ENCODE measurements around the gene MYO1H. TPM values are rescaled to one million over a fixed set of nuclear protein-coding genes. Genes with fewer than 3 reads are reported as not detected.

The MYO1H gene
- total and polyA plus RNA-seq, 4 donors: 0.06 to 0.15 (median 0.09) TPM; not detected in 1

- WGBS, 2 donors: 45 to 54% methylated on average over 9 of the region's 9 CpGs
- Histone ChIP-seq H3K27me3 (ENCODE audit: control insufficient read depth in 3 of 3, insufficient read depth in 3 of 3, low read length in 2 of 3) (peaks cover 0 to 62% (median 48%) of the 10 kb centered on the region in 3 donors), H3K27ac (ENCODE audit: low read depth in 1 of 2, low read length in 1 of 2) (no peak overlapping the region), H3K9me3 (ENCODE audit: control insufficient read depth in 4 of 4, insufficient read depth in 3 of 4, low read length in 3 of 4) (no peaks in the 10 kb centered on the region), H3K4me1 (ENCODE audit: control insufficient read depth in 5 of 5, insufficient read depth in 5 of 5, low read length in 5 of 5) (peaks cover 0 to 10% (median 5%) of the 10 kb centered on the region in 5 donors), H3K36me3 (ENCODE audit: control insufficient read depth in 4 of 4, insufficient read depth in 4 of 4, low read length in 4 of 4) (no peaks in the 10 kb centered on the region), H3K4me3 (no peak overlapping the region), H3K9ac (ENCODE audit: insufficient read depth in 1 of 2, low read length in 2 of 2) (no peak overlapping the region)
- no peak for TF ChIP-seq CTCF (IDR thresholded peaks at IDR 0.05; ENCODE audit: control extremely low read depth, extremely low read depth)
- ATAC-seq (ENCODE audit: insufficient read depth, low FRiP score) (no peak), DNase-seq (no peak)
These were observed 40.6 kb upstream of the MYO1H start for GRCh38 chr12:109307051-109307450.

GRCh38 chr12:109308534-109309380 lies 38.9 kb upstream of the MYO1H start, which contains the start of gene FOXN4:
TSS of gene FOXN4 (minus strand) at chr12:109309284. CDS start at chr12:109308321, 963 bp downstream.
- Histone ChIP-seq H3K36me3 (ENCODE audit: control insufficient read depth in 4 of 4, insufficient read depth in 4 of 4, low read length in 4 of 4) (no peaks in the 10 kb centered on the region), H3K9me3 (ENCODE audit: control insufficient read depth in 4 of 4, insufficient read depth in 3 of 4, low read length in 3 of 4) (no peaks in the 10 kb centered on the region), H3K27me3 (ENCODE audit: control insufficient read depth in 3 of 3, insufficient read depth in 3 of 3, low read length in 2 of 3) (peaks cover 0 to 61% (median 56%) of the 10 kb centered on the region in 3 donors), H3K9ac (ENCODE audit: insufficient read depth in 1 of 2, low read length in 2 of 2) (no peak within 1 kb of the TSS), H3K27ac (ENCODE audit: low read depth in 1 of 2, low read length in 1 of 2) (no peak within 1 kb of the TSS), H3K4me1 (ENCODE audit: control insufficient read depth in 5 of 5, insufficient read depth in 5 of 5, low read length in 5 of 5) (peaks cover 0 to 10% (median 5%) of the 10 kb centered on the region in 5 donors), H3K4me3 (peak within 1 kb of the TSS; percentile 13)
- no peak for TF ChIP-seq CTCF (IDR thresholded peaks at IDR 0.05; ENCODE audit: control extremely low read depth, extremely low read depth)
- peak in 2 of 3 donors; percentile 24 to 38 for DNase-seq
- WGBS, 2 donors: 7 to 8% methylated on average over 43 of the region's 43 CpGs
- no peak for ATAC-seq (ENCODE audit: insufficient read depth, low FRiP score)

GRCh38 chr12:109309381-109310246 lies 38.1 kb upstream of the MYO1H start:
- no peaks in the 10 kb centered on the region for H3K9me3 ChIP-seq (ENCODE audit: control insufficient read depth in 4 of 4, insufficient read depth in 3 of 4, low read length in 3 of 4)
- no peak overlapping the region for H3K27ac ChIP-seq (ENCODE audit: low read depth in 1 of 2, low read length in 1 of 2)
- WGBS, 2 donors: 1% methylated on average over 35 to 99 of the region's 99 CpGs
- no peaks in the 10 kb centered on the region for H3K36me3 ChIP-seq (ENCODE audit: control insufficient read depth in 4 of 4, insufficient read depth in 4 of 4, low read length in 4 of 4)
- peaks cover 0 to 10% (median 5%) of the 10 kb centered on the region in 5 donors for H3K4me1 ChIP-seq (ENCODE audit: control insufficient read depth in 5 of 5, insufficient read depth in 5 of 5, low read length in 5 of 5)
- peaks cover 0 to 63% (median 60%) of the 10 kb centered on the region in 3 donors for H3K27me3 ChIP-seq (ENCODE audit: control insufficient read depth in 3 of 3, insufficient read depth in 3 of 3, low read length in 2 of 3)
- DNase-seq: peak in 1 of 3 donors; percentile 24
- H3K9ac ChIP-seq (ENCODE audit: insufficient read depth in 1 of 2, low read length in 2 of 2): no peak overlapping the region
- no peak for ATAC-seq (ENCODE audit: insufficient read depth, low FRiP score)
- TF ChIP-seq CTCF (IDR thresholded peaks at IDR 0.05; ENCODE audit: control extremely low read depth, extremely low read depth): no peak
- H3K4me3 ChIP-seq: peak overlapping the region; percentile 13
